HepG2 (cell line): ENCODE measurements around the gene ABHD17A. TPM values are rescaled to one million over a fixed set of nuclear protein-coding genes. Genes with fewer than 3 reads are reported as not detected.

Experiments
- AFF4 ChIP-seq: sonication (generic); formaldehyde crosslinking; IDR thresholded peaks from 2 replicates; pipeline ENCODE4 v1.4.0; 2020; ENCODE audit warnings: missing genetic modification reagents
- ARHGAP35 ChIP-seq: sonication (generic); formaldehyde crosslinking; IDR thresholded peaks from 2 replicates; pipeline ENCODE4 v1.9.0; 2022; ENCODE audit warnings: mild to moderate bottlenecking, inconsistent platforms, moderate library complexity, missing genetic modification reagents, borderline replicate concordance
- GATAD2A ChIP-seq: IDR thresholded peaks from 2 replicates; pipeline ENCODE4 v1.6.1; 2016
- HMGXB4 ChIP-seq, 2 experiments: sonication (generic) in 1 of 2; formaldehyde crosslinking in 1 of 2; IDR thresholded peaks; 2 replicates each; pipeline versions ENCODE4 v1.4.0 to v1.6.1; 2018 to 2020; ENCODE audit warnings: missing genetic modification reagents in 2 of 2, borderline replicate concordance in 1 of 2, low read depth in 1 of 2, mild to moderate bottlenecking in 1 of 2, missing biosample characterization in 1 of 2
- KLF12 ChIP-seq: sonication (generic); formaldehyde crosslinking; IDR thresholded peaks from 2 replicates; pipeline ENCODE4 v1.4.0; 2020; ENCODE audit warnings: missing genetic modification reagents, borderline replicate concordance
- MBNL3 ChIP-seq: fragments of 250-450 bp; sonication (Bioruptor Pico); conservative IDR thresholded peaks from 2 replicates; pipeline ENCODE4 v1.8.0; 2022; ENCODE audit warnings: mild to moderate bottlenecking, inconsistent platforms
- NFKB2 ChIP-seq: sonication (generic); formaldehyde crosslinking; IDR thresholded peaks from 2 replicates; pipeline ENCODE4 v1.4.0; 2020; ENCODE audit warnings: missing genetic modification reagents, borderline replicate concordance
- PRPF4 ChIP-seq: fragments of 200-400 bp; formaldehyde crosslinking; IDR thresholded peaks from 2 replicates; pipeline ENCODE4 v1.6.1; 2016; ENCODE audit warnings: low read length, low read depth; ENCODE audit not compliant: poor library complexity, severe bottlenecking
- SAP130 ChIP-seq: IDR thresholded peaks from 2 replicates; pipeline ENCODE4 v1.6.1; 2016; ENCODE audit warnings: low read depth
- SIN3A ChIP-seq: IDR thresholded peaks from 2 replicates; pipeline ENCODE4 v1.6.1; 2011; ENCODE audit warnings: low read depth, mild to moderate bottlenecking, control low read depth, low read length, borderline replicate concordance
- STAT5B ChIP-seq: sonication (generic); formaldehyde crosslinking; IDR thresholded peaks from 2 replicates; pipeline ENCODE4 v1.4.0; 2020; ENCODE audit warnings: missing genetic modification reagents
- TAF1 ChIP-seq: sonication (generic); formaldehyde crosslinking; IDR thresholded peaks from 2 replicates; pipeline ENCODE4 v1.4.0; 2020; ENCODE audit warnings: missing genetic modification reagents
- TEAD2 ChIP-seq: sonication (generic); formaldehyde crosslinking; IDR thresholded peaks from 2 replicates; pipeline ENCODE4 v1.9.0; 2021; ENCODE audit warnings: missing genetic modification reagents
- ZBTB2 ChIP-seq: sonication (generic); formaldehyde crosslinking; IDR thresholded peaks from 2 replicates; pipeline ENCODE4 v1.8.0; 2022; ENCODE audit warnings: low read depth, missing genetic modification reagents
- ZC3H13 ChIP-seq: sonication (generic); formaldehyde crosslinking; IDR thresholded peaks from 2 replicates; pipeline ENCODE4 v1.8.1; 2023; ENCODE audit warnings: mild to moderate bottlenecking, missing genetic modification reagents, moderate library complexity
- ZMAT3 ChIP-seq: sonication (generic); formaldehyde crosslinking; conservative IDR thresholded peaks from 2 replicates; pipeline ENCODE4 v1.7.0; 2021; ENCODE audit warnings: missing genetic modification reagents
- ZNF124 ChIP-seq: sonication (generic); formaldehyde crosslinking; IDR thresholded peaks from 2 replicates; pipeline ENCODE4 v1.4.0; 2020; ENCODE audit warnings: missing genetic modification reagents
- ZNF251 ChIP-seq: sonication (generic); formaldehyde crosslinking; IDR thresholded peaks from 2 replicates; pipeline ENCODE4 v1.9.0; 2021; ENCODE audit warnings: mild to moderate bottlenecking, missing genetic modification reagents
- ZNF274 ChIP-seq: sonication (generic); formaldehyde crosslinking; IDR thresholded peaks from 2 replicates; pipeline ENCODE4 v1.5.1; 2020; ENCODE audit warnings: mild to moderate bottlenecking, missing genetic modification reagents
- ZNF337 ChIP-seq: sonication (generic); formaldehyde crosslinking; IDR thresholded peaks from 2 replicates; pipeline ENCODE4 v1.5.1; 2020; ENCODE audit warnings: missing genetic modification reagents, low read depth, mild to moderate bottlenecking, borderline replicate concordance
- ZNF589 ChIP-seq: sonication (generic); formaldehyde crosslinking; conservative IDR thresholded peaks from 2 replicates; pipeline ENCODE4 v1.8.0; 2022; ENCODE audit warnings: mild to moderate bottlenecking, moderate library complexity, missing genetic modification reagents
- ZNF616 ChIP-seq: sonication (generic); formaldehyde crosslinking; IDR thresholded peaks from 2 replicates; pipeline ENCODE4 v1.5.0; 2020; ENCODE audit warnings: low read depth, mild to moderate bottlenecking, missing genetic modification reagents
- ZNF703 ChIP-seq: sonication (generic); formaldehyde crosslinking; IDR thresholded peaks from 2 replicates; pipeline ENCODE4 v1.5.1; 2020; ENCODE audit warnings: missing genetic modification reagents, mild to moderate bottlenecking, moderate library complexity, borderline replicate concordance
- polyA plus RNA-seq, 8 experiments: library from polyadenylated mRNA; depleted of rRNA in 3 of 8; stranded (reverse) in 7 of 8; unstranded in 1 of 8; fragments of >200 nt; fragmentation: Illumina TruSeq in 4 of 8; extraction: Trizol in 4 of 8; gene quantifications; 2 replicates each; pipeline versions ENCODE4 v1.2.1 to v1.2.3, GENCODE V29; 2011 to 2016; ENCODE audit warnings: low read depth in 4 of 8, missing spikeins in 1 of 8, mixed read lengths in 1 of 8; ENCODE audit not compliant: insufficient read depth in 1 of 8
- total RNA-seq, 5 experiments: library from RNA; depleted of rRNA; stranded (reverse); fragments of >200 nt; fragmentation: Illumina TruSeq; extraction: Trizol; gene quantifications; 2 replicates each; pipeline ENCODE4 v1.2.3, GENCODE V29; 2016; ENCODE audit warnings: low read depth in 1 of 5

The ABHD17A gene
- total and polyA plus RNA-seq, 2 of the 13 experiments (the other 11 are each of a cell fraction or from before 2014, with no cell fraction given), result 27.7 to 40.8 TPM

- no peak for TF ChIP-seq PRPF4
- TF ChIP-seq ZNF616 (CRISPR knock-in tag), result no peak
- TF ChIP-seq SAP130, result peak; percentile 93
- TF ChIP-seq SIN3A, result peak; percentile 79; the same call in 1 of the 2 replicates
- 0 out of 2 replicates have a peak, but pooled peaks have one; percentile 3 for TF ChIP-seq NFKB2 (CRISPR knock-in tag)
- no peak for TF ChIP-seq STAT5B (CRISPR knock-in tag)
- TF ChIP-seq ZNF274 (CRISPR knock-in tag), result 0 out of 2 replicates have a peak, but pooled peaks have one; percentile 8
- TF ChIP-seq ZNF703 (CRISPR knock-in tag), result no peak
- peak; percentile 91 for TF ChIP-seq ZBTB2 (CRISPR knock-in tag)
- 0 out of 2 replicates have a peak, but pooled peaks have one; percentile 40 for TF ChIP-seq ZC3H13 (CRISPR knock-in tag)
- TF ChIP-seq GATAD2A (CRISPR knock-in tag), result no peak; the same call in 1 of the 2 replicates
- no peak for TF ChIP-seq TEAD2 (CRISPR knock-in tag)
- TF ChIP-seq ARHGAP35 (CRISPR knock-in tag), result peak; percentile 20; the same call in 1 of the 2 replicates
- TF ChIP-seq HMGXB4 (CRISPR knock-in tag; IDR thresholded peaks at IDR 0.05; ENCODE audit: borderline replicate concordance in 1 of 2, low read depth in 1 of 2), result peak in 1 of 2 experiments; percentile 61; a peak in 2 of 4 replicates
- peak; percentile 46 for TF ChIP-seq TAF1 (CRISPR knock-in tag)
- no peak for TF ChIP-seq KLF12 (CRISPR knock-in tag)
- no peak for TF ChIP-seq ZNF124 (CRISPR knock-in tag)
- TF ChIP-seq AFF4 (CRISPR knock-in tag), result no peak
- no peak; the same call in 1 of the 2 replicates for TF ChIP-seq ZMAT3 (CRISPR knock-in tag)
- no peak for TF ChIP-seq ZNF337 (CRISPR knock-in tag)
- no peak; the same call in 1 of the 2 replicates for TF ChIP-seq ZNF589
- no peak for TF ChIP-seq MBNL3 (CRISPR knock-in tag)
- TF ChIP-seq ZNF251, result no peak
Observed at GRCh38 chr19:1863638-1864479, 21.4 kb downstream of the ABHD17A start (continued).
